Stimulated activated naive B cell treated with anti-CD40 and anti-IgM and Interleukin-4, amounts not matched to agents 10 μg/mL and 1 μg/mL and 100 μg/mL, for 72 hours (primary cell): ENCODE results near the gene RPP40.

Source experiments
- ATAC-seq, 2 donors: fragments of 150-1000 bp; cut with Tn5 transposase; replicated peaks; 2 replicates each; pipeline ENCODE4 v1.10.0; 2021; ENCODE audit warnings: moderate library complexity in 1 of 2
- DNase-seq: peaks from one replicate; pipeline ENCODE4 v3.0.0; 2021
- H3K27ac Mint-ChIP-seq: one replicate; pipeline ENCODE4 v1.8.0; 2022; ENCODE audit warnings: mild to moderate bottlenecking, mixed read lengths
- H3K27me3 Mint-ChIP-seq, 2 donors: one replicate each; pipeline ENCODE4 v1.8.0; 2022; ENCODE audit warnings: mixed read lengths in 2 of 2
- H3K36me3 Mint-ChIP-seq, 2 donors: one replicate each; pipeline ENCODE4 v1.8.0; 2022; ENCODE audit warnings: mixed read lengths in 2 of 2, mild to moderate bottlenecking in 1 of 2
- H3K4me1 Mint-ChIP-seq, 2 donors: one replicate each; pipeline ENCODE4 v1.8.0; 2022; ENCODE audit warnings: mixed read lengths in 2 of 2, mild to moderate bottlenecking in 1 of 2
- H3K4me3 Mint-ChIP-seq, 2 donors: one replicate each; pipeline ENCODE4 v1.8.0; 2022; ENCODE audit warnings: mild to moderate bottlenecking in 2 of 2, mixed read lengths in 2 of 2, moderate library complexity in 1 of 2
- H3K9me3 Mint-ChIP-seq, 2 donors: one replicate each; pipeline ENCODE4 v1.8.0; 2022; ENCODE audit warnings: mixed read lengths in 2 of 2, mild to moderate bottlenecking in 1 of 2

The RPP40 gene

DNA sequence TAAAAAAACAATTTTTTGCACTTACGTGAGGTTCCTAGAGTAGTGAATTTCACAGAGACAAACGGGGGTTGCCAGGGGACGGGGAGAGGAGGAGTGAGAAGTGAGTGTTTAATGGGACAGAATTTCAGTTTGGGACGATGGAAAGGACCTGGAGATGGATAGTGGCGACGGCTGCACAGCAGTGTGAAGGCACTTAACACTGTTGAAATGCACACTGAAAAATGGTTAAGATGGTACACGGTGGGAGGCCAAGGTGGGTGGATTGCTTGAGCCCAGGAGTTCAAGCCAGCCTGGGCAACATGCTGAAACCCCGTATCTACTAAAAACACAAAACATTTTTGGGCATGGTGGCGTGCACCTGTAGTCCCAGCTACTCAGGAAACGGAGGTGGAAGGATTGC, 31.4 kb downstream of the RPP40 start:
- Mint-ChIP-seq H3K9me3 (peaks cover 6 to 8% of the 10 kb centered on the region in 2 donors), H3K36me3 (peaks cover 0 to 4% of the 10 kb centered on the region in 2 donors), H3K4me1 (no peaks in the 10 kb centered on the region), H3K4me3 (no peak overlapping the region), H3K27ac (no peak overlapping the region), H3K27me3 (peaks cover 13 to 14% of the 10 kb centered on the region in 2 donors)
- ATAC-seq, result no peak
- DNase-seq, result no peak

DNA sequence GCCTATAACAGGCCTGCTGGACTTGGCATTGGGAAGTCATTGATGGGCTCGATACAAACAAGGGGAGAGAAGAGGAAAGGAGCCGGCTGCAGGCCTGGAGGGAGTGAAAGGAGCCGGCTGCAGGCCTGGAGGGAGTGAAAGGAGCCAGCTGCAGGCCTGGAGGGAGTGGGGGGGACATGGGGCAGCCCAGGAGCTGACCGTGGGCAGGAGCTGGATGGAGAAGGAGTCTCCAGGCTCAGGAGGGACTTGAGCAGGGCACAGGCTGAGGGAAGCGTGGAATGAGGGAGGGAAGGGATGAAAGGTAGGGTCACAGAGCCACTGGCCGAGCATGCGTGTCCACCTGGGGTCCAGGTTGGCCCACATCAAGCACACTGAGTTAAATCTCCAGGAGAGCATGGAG, 32.0 kb downstream of the RPP40 start:
- no peaks in the 10 kb centered on the region for H3K4me1 Mint-ChIP-seq
- DNase-seq (no peak), ATAC-seq (no peak)
- no peak overlapping the region for H3K4me3 Mint-ChIP-seq
- H3K27me3 Mint-ChIP-seq, result peaks cover 7 to 14% of the 10 kb centered on the region in 2 donors
- peaks cover 2 to 5% of the 10 kb centered on the region in 2 donors for H3K9me3 Mint-ChIP-seq
- H3K27ac Mint-ChIP-seq, result no peak overlapping the region
- peaks cover 0 to 4% of the 10 kb centered on the region in 2 donors for H3K36me3 Mint-ChIP-seq

DNA sequence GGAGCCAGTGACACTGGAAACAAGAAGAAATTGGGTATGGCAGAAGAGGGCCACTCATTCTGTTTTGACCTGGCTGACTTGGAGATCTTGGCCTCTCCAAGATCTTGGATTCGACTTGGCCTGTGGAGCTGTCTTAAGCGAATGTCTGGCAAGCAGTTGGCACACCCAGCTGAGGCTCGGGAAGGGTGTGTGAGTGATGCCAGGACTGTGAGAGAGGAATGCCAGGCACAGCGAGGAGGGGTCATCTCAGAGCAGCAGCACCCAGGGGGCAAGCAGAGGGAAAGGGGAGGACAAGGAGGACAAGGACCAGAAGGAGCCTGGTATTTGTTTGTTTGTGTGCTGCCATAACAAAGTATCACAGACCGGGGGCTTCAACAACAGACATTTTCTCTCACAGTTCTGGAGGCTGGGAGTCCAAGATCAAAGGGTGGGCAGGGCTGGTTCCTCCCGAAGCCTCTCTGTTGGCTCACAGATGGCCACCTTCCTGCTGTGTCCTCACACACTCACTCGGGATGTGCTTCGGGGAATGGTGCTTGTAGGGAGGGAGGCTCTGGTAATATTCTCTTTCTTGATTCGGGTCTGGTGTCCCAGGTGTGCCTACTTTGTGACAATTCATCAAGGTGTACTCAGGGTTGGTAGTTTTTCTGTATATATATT, 33.0 kb downstream of the RPP40 start:
- no peak overlapping the region for H3K4me3 Mint-ChIP-seq
- no peaks in the 10 kb centered on the region for H3K36me3 Mint-ChIP-seq
- DNase-seq (no peak), ATAC-seq (no peak)
- peaks cover 0 to 15% of the 10 kb centered on the region in 2 donors for H3K27me3 Mint-ChIP-seq
- H3K4me1 Mint-ChIP-seq, result no peaks in the 10 kb centered on the region
- H3K9me3 Mint-ChIP-seq, result no peaks in the 10 kb centered on the region
- H3K27ac Mint-ChIP-seq, result no peak overlapping the region

DNA sequence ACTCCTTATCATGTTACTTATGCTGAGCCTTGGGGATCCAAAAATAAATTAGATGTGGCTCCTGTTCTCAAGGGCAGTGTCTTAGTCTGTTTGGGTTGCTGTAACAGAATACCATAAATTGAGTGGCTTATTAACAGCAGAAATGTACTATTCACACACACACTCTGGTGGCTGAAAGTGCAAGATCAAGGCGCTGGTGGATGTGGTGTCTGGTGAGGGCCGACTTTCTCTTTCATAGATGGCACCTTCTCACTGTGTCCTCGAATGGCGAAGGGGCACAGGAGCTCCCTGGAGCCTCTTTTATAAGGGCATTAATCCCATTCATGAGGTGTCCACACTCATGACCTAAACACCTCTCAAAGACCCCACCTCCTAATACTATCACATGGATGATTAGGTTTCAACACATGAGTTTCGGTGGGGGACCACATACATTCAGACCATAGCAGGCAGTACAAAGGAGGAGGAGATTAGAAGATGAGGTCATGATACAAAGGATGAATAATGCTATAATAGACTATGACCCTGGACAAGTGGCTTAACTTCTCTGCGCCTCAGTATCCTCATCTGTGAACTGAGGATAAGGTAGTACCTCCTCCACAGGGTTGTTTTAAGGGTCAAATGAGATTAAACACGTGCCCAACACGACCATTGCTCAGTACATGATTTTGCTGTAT, 34.1 kb downstream of the RPP40 start:
- H3K4me1 Mint-ChIP-seq, result no peaks in the 10 kb centered on the region
- DNase-seq, result no peak
- H3K27ac Mint-ChIP-seq, result no peak overlapping the region
- no peaks in the 10 kb centered on the region for H3K36me3 Mint-ChIP-seq
- no peak overlapping the region for H3K4me3 Mint-ChIP-seq
- ATAC-seq, result no peak
- no peaks in the 10 kb centered on the region for H3K9me3 Mint-ChIP-seq
- H3K27me3 Mint-ChIP-seq, result peaks cover 0 to 18% of the 10 kb centered on the region in 2 donors

DNA sequence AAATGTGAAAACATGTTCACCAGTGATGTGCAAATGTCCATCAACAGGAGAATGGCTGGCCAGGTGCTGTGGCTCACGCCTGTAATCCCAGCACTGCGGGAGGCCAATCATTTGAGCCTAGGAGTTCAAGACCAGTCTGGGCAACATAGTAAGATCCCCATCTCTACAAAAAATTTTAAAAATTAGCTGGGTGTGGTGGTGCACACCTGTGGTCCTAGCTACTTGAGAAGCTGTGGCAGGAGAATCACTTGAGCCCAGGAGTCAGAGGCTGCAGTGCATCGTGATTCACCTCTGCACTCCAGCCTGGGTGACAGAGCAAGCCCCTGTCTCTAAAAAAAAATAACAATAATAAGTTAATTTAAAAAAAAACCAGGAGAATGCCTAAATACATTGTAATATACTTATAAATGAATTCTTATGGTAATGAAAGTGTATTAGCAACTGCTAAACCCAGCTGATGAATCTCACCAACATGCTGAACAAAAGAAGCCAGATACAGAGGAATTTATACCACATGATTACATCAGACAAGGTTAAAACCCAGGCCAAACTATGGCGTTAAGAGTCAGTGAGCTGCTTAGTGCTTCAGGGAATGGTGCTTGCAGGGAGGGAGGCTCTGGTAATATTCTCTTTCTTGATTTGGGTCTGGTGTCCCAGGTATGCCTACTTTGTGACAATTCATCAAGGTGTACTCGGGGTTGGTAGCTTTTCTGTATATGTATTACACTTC, 36.4 kb downstream of the RPP40 start:
- H3K36me3 Mint-ChIP-seq, result no peaks in the 10 kb centered on the region
- H3K27me3 Mint-ChIP-seq, result peaks cover 0 to 18% of the 10 kb centered on the region in 2 donors
- ATAC-seq (no peak), DNase-seq (no peak)
- H3K4me3 Mint-ChIP-seq, result no peak overlapping the region
- no peaks in the 10 kb centered on the region for H3K9me3 Mint-ChIP-seq
- no peaks in the 10 kb centered on the region for H3K4me1 Mint-ChIP-seq
- no peak overlapping the region for H3K27ac Mint-ChIP-seq

DNA sequence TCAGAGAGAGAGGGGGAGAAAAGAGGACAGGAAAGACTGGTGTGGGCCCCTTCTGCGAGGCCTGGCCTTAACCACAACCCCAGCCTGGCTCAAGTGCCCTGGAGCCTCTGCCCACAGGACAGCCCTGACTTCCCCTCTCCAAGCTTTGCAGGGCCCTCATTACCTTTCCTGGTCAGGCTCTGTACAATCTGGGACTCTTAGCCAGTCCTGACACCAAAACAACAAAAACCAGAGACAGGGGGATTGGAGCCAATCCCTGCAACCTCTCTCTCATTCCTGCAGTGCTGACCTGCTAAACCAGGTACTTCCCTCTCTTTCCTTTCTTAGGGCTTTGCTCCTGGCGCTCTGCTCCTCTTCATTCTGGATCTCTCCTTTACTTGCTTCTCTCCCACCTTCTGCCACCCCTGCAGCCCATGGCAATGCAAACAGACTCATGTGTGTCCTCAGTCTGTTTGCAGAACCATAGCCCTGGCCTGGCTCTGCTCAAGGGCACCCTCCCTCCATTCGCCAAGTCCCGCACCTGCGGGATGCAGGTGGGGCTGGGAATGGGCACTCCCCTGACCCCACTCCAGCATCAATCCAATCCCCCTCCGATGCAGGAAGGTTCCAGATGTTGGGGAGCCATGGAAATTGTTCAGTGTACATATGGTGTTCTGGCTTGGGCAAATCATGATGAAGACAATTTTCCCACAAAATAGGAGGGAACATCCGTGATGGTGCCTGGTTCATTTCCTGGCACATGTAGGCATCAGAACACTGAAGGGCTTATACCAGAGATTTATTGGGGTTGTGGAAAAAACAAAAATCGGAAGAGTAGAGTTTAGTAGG, 38.1 kb downstream of the RPP40 start:
- Mint-ChIP-seq H3K27me3 (peaks cover 0 to 12% of the 10 kb centered on the region in 2 donors), H3K4me3 (no peak overlapping the region), H3K4me1 (no peaks in the 10 kb centered on the region), H3K27ac (no peak overlapping the region), H3K9me3 (no peaks in the 10 kb centered on the region), H3K36me3 (no peaks in the 10 kb centered on the region)
- ATAC-seq, result no peak
- DNase-seq, result no peak

DNA sequence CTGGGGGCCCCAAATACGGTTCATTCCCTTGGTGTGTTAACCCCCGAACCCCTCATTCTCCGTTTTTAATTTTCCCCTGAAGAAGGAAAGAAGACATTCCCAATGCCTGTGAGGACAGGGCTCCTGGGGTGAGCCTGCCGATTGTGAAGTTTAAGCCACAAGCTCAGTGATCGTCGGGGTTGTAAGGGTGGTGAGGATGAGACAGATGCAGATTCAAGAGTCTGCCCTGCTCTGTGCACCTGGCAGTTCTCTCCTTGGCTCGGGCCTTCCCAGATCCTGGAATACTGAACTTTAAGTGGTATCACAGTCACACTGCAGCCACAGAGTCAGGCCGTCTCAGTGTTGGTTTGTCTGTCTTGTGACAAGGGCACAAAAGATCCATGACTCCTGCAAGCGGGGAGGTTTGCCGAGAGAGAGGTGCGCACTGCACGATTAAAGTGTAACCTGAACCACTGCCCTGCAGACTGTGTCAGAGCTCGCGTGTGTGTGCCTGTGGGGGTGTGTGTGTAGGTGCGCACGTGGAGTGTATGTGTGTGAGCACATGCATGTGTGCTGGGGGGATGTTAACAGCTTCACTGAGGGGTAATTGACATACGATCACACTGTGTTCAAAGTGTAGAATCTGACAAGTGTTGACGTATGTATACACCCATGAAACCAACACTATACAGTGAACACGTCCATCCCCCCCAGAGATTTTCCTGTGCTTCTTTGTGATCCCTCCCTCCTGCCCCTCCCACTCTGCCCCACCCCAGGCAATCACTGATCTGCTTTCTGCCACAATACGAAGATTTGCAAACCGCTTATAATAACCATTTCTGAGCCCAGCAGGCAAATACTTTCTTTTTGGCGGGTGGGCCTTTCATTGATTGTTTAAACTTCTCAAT, 38.9 kb downstream of the RPP40 start:
- no peak for ATAC-seq
- Mint-ChIP-seq H3K36me3 (no peaks in the 10 kb centered on the region), H3K27me3 (peaks cover 0 to 4% of the 10 kb centered on the region in 2 donors), H3K9me3 (no peaks in the 10 kb centered on the region), H3K4me1 (no peaks in the 10 kb centered on the region), H3K4me3 (no peak overlapping the region), H3K27ac (no peak overlapping the region)
- DNase-seq, result no peak

DNA sequence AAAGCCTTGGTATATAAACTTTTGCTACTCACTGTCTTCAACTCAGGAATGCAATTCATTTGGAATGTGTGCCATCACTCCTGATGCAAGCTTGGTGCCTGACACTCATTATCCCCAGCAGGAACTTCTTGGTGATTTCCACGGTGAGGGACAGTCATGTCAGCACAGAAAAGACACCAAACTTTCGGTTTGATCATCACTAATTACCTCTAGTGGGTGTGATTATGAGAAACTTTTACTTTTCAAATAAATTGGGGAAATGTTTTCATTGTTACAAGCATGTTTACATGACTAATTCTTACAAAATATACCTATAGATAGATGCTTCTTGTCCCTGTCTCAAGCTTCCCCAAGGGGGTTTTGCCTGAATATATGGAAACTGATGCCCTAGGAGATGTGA, 40.9 kb downstream of the RPP40 start:
- Mint-ChIP-seq H3K9me3 (no peaks in the 10 kb centered on the region), H3K36me3 (no peaks in the 10 kb centered on the region), H3K4me3 (no peak overlapping the region), H3K27me3 (peaks cover 0 to 4% of the 10 kb centered on the region in 2 donors), H3K4me1 (no peaks in the 10 kb centered on the region), H3K27ac (no peak overlapping the region)
- ATAC-seq (no peak), DNase-seq (no peak)

DNA sequence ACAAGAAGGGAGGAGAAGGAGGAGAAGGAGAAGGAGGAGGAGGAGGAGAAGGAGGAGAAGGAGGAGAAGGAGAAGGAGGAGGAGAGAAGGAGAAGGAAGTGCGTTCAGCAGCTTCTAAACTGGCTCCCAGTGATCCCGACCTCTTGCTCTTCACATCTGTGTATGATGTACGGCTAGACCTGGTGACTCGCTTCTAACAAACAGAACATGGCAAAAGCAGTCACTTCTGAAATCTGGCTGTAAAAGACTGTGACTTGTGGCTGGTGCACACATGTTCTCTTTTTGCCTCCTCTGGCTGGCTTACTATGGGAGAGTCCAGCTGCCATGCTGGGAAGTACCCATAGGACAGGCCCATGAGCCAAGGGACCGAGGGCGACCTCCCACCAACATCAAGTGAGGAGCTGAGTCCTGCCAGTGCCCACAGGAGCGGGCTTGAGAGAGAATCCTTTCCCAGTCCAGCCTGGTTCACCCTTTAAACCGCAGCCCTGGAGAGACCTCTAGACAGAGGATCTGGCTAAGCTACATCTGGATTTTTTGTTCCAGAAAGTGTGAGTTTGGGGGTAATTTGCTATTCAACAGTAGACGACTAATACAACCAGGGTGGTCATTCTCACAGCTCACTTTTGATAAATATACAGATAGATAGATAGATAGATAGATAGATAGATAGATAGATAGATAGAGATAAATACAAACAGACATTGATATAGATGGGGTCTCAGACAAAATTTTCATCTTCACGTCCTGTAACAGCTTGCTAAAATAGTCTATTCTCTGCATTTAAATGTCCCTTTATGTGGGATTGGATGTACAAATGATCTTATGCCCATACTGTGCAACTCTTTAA, 42.3 kb downstream of the RPP40 start:
- Mint-ChIP-seq H3K27ac (no peak overlapping the region), H3K27me3 (peaks cover 0 to 4% of the 10 kb centered on the region in 2 donors), H3K9me3 (no peaks in the 10 kb centered on the region), H3K4me1 (peaks cover 0 to 2% of the 10 kb centered on the region in 2 donors), H3K4me3 (no peak overlapping the region), H3K36me3 (peaks cover 3% of the 10 kb centered on the region in 2 donors)
- no peak for ATAC-seq
- DNase-seq, result no peak

DNA sequence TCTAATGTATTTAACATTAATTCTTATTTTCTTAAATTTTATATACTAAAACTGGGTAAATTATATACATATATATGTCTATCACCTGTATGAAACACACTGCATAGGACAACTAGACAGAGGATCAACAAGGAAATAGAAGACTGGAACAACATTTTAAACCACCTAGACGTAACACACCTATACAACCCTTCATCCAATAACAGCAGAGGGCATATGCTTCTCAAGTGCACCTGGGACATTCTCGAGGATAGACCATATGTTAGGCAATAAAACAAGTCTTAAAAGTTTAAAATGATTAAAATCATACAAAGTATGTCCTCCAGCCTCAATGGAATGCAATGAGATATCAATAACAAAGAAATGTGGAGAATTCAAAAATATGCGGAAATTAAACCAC, 45.2 kb downstream of the RPP40 start:
- H3K27me3 Mint-ChIP-seq, result no peaks in the 10 kb centered on the region
- H3K4me3 Mint-ChIP-seq, result no peak overlapping the region
- DNase-seq (no peak), ATAC-seq (no peak)
- peaks cover 0 to 2% of the 10 kb centered on the region in 2 donors for H3K4me1 Mint-ChIP-seq
- H3K27ac Mint-ChIP-seq, result no peak overlapping the region
- H3K9me3 Mint-ChIP-seq, result no peaks in the 10 kb centered on the region
- peaks cover 5 to 17% of the 10 kb centered on the region in 2 donors for H3K36me3 Mint-ChIP-seq

DNA sequence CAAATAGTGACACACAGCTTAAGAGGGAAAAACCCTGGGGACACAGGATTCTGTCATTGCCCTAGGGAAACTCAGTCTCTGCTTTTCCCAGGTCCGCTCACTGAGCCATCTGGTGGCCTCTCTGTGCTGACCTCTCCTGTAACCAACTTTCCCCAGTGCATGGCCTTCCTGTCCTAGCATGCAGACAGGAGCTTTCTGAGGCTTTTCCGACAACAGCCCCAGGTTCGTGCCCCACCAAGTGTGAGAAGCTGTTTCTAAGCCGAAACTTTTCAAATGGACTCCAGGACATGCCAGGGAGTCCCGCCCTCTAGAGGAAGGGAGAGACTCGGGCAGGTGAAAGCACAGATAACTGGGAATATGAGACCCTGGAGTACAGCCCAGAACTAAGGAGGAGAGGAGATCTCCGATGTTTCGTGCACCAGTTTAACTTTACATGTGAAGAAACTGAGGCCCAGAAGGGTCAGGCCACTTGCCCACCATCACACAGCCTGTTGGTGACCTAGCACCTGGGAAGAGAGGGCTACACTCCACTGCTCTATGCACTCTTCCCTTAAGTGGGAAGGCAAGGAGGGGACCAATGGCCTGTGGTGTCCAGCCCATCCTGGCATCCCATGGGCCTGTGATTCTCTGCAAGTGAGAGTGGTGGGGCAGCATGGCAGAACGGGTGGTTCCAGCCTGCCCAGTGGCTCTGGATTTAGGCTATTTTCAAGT, 46.2 kb downstream of the RPP40 start:
- Mint-ChIP-seq H3K36me3 (peaks cover 8 to 21% of the 10 kb centered on the region in 2 donors), H3K4me1 (peaks cover 0 to 2% of the 10 kb centered on the region in 2 donors), H3K27me3 (no peaks in the 10 kb centered on the region), H3K4me3 (no peak overlapping the region), H3K27ac (no peak overlapping the region), H3K9me3 (no peaks in the 10 kb centered on the region)
- no peak for ATAC-seq
- DNase-seq, result no peak

DNA sequence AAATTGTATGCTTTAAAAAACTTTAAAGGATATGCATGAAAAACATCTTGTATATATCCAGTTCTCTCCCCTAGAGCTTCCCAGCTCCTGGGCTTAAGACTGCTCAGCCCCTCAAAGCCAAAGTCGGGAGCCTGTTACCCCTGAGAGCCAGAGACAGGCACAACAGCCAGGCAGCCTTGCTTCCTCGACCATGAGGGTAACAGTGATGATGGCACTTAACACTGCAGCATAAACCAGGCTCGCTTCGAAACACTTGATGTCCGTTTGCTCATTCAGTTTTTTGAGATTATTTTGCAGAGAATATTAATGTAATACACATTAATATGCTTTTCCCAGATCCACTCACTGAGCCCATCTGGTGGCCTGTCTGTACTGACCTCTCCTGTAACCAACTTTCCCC, 47.2 kb downstream of the RPP40 start:
- H3K36me3 Mint-ChIP-seq, result peaks cover 12 to 31% of the 10 kb centered on the region in 2 donors
- H3K27ac Mint-ChIP-seq, result no peak overlapping the region
- ATAC-seq, result no peak

More for the DNA sequence above, 47.2 kb downstream of the RPP40 start:
- DNase-seq, result no peak
- Mint-ChIP-seq H3K4me3 (no peak overlapping the region), H3K4me1 (peaks cover 0 to 2% of the 10 kb centered on the region in 2 donors), H3K9me3 (no peaks in the 10 kb centered on the region), H3K27me3 (no peaks in the 10 kb centered on the region)
